ENCODE results near the gene AEBP2. TPM values are rescaled to one million over a fixed set of nuclear protein-coding genes. Genes with fewer than 3 reads are reported as not detected.

Gene AEBP2
- total and polyA plus RNA-seq, 2 of the 13 experiments (the other 11 are each of a cell fraction or from before 2014, with no cell fraction given) = 9.2 to 17.9 TPM

GRCh38 chr12:19439059-19440018 lies at the start of gene AEBP2 (continued):
- no peak for TF ChIP-seq DZIP1 (CRISPR knock-in tag; IDR thresholded peaks at IDR 0.05)

- in situ Hi-C loops (cut with HindIII; ENCODE audit: extremely low pct_ligation_motif_present, low pct_unique_long_range_greater_than_20kb) = no loop called here
- FAIRE-seq (no peak), ATAC-seq (no peak), DNase-seq (ENCODE audit: low spot score) (no peak)
- H3K4me3 ChIP-seq (replicated peaks in 1 of 3; ENCODE audit: insufficient read depth in 1 of 3, low read depth in 2 of 3, low read length in 3 of 3) = no peak overlapping the region
- no TSS peak for BruUV-seq (replicated peaks)
- no peaks in the 10 kb centered on the region for H3K79me2 ChIP-seq (ENCODE audit: insufficient read depth, low read length)
- H3K4me1 ChIP-seq (ENCODE audit: insufficient read depth, low read length) = 0 out of 2 replicates have a peak, but pooled peaks cover 9% of the 10 kb centered on the region
- no peak for TF ChIP-seq SOX5 (CRISPR knock-in tag; IDR thresholded peaks at IDR 0.05; ENCODE audit: borderline replicate concordance)
- TF ChIP-seq BRF2 (CRISPR knock-in tag; IDR thresholded peaks at IDR 0.05) = no peak
- TF ChIP-seq MLX (CRISPR knock-in tag; IDR thresholded peaks at IDR 0.05) = no peak
- no peak for TF ChIP-seq SRSF1 (optimal IDR thresholded peaks at IDR 0.05; ENCODE audit: low read depth, low read length)
- TF ChIP-seq ELF1 (CRISPR knock-in tag; IDR thresholded peaks at IDR 0.05) = no peak
- no peak for TF ChIP-seq NFE2 (CRISPR knock-in tag; IDR thresholded peaks at IDR 0.05)
- no peak for TF ChIP-seq RAD21 (CRISPR knock-in tag; IDR thresholded peaks at IDR 0.05)
- TF ChIP-seq ZBTB21 (CRISPR knock-in tag; IDR thresholded peaks at IDR 0.05) = no peak
- no peak for TF ChIP-seq CCAR2 (optimal IDR thresholded peaks at IDR 0.05; ENCODE audit: low read depth, low read length)
- TF ChIP-seq RBAK (CRISPR knock-in tag; IDR thresholded peaks at IDR 0.05) = no peak
- no peak for TF ChIP-seq REL (CRISPR knock-in tag; conservative IDR thresholded peaks at IDR 0.05)
- no peak for TF ChIP-seq SUZ12 (IDR thresholded peaks at IDR 0.05; ENCODE audit: low read depth, low read length)
- no peak for TF ChIP-seq ZNF710 (CRISPR knock-in tag; IDR thresholded peaks at IDR 0.05; ENCODE audit: borderline replicate concordance)
- no peak overlapping the region for H3K9ac ChIP-seq (ENCODE audit: insufficient read depth, low read depth, low read length)
- no peak overlapping the region for H2AFZ ChIP-seq (ENCODE audit: low read length)
- intact Hi-C loops (cut with micrococcal nuclease; ENCODE audit: unreplicated experiment) = no loop called here
- 71% methylated on average over 3 of the region's 3 CpGs for WGBS (ENCODE audit: low lambda C conversion rate)
- ChIA-PET POLR2A (no interaction called here), CTCF (ENCODE audit: low intra/inter-chr PET ratio, low total read pairs) (no interaction called here)
- no peak overlapping the region for H3K27ac ChIP-seq (ENCODE audit: extremely low read length, insufficient read depth, low read length)
- H3K27me3 ChIP-seq (ENCODE audit: control insufficient read depth in 1 of 2, insufficient read depth in 2 of 2, low read length in 2 of 2) = no peaks in the 10 kb centered on the region
- no peaks in the 10 kb centered on the region for H4K20me1 ChIP-seq (ENCODE audit: insufficient read depth, low read length)
- H3K9me3 ChIP-seq (ENCODE audit: low read length) = no peaks in the 10 kb centered on the region
- H3K4me2 ChIP-seq (ENCODE audit: low read depth, low read length) = no peak overlapping the region
- H3K36me3 ChIP-seq (replicated peaks in 1 of 2; ENCODE audit: control insufficient read depth in 1 of 2, insufficient read depth in 2 of 2, low read length in 2 of 2) = no peaks in the 10 kb centered on the region
These were observed 49.2 kb upstream of the AEBP2 start for GRCh38 chr12:19390051-19390598.
